GM12892 (cell line): Measurements from ENCODE around the gene UBFD1.

Experiments
- POLR2A ChIP-seq: IDR thresholded peaks from 2 replicates; pipeline ENCODE4 v1.6.1; 2011; ENCODE audit warnings: low read depth, low read length, control low read depth
- POLR2AphosphoS5 ChIP-seq: IDR thresholded peaks from 2 replicates; pipeline ENCODE4 v1.6.1; 2011; ENCODE audit warnings: low read depth, low read length, control low read depth
- TAF1 ChIP-seq: IDR thresholded peaks from 2 replicates; pipeline ENCODE4 v1.6.1; 2011; ENCODE audit warnings: low read depth, mild to moderate bottlenecking, control low read depth, low read length, borderline replicate concordance

DNA sequence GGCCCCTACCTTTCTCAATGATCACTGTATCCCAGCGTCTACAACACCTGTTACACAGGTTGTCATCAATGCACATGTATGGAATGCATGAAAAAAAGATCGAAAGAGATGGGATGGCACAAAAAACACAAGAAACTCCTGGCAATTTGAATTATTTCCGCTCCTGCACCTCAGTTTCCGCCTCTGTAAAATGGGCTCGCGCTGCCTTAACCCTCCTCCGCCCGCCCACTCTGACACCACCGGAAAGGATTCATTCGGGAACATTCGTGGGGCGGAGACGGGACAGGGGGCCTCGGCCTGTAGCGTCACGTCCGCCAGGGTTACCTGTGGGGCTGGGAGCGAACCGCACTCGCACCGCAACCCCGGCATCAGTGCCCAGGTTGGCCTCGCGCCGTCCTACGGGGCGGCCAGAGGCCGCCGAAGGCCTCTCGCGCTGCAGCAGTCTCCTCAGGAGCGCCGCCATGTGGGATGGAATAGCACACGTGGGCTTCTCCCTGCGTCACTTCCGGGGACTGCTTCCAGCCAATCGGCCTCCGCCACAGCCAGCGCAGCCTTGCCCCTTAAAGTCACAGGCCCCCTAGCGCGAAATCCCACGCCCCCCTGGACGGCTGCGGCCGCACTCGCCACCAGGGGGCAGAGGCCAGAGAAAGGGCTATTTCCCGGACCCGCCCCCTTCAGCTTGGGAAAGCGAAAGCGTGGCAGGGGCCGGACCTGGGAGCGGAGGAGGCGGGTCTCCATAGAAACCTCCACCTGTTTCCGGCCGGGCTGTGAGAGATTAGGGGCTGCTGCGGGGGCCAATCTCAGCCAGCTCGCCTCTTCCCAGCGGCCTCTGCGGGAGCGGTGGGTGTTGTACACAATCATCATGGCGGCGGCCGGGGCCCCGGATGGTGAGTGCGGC is at the start of gene UBFD1, which contains the start of gene EARS2:
- TF ChIP-seq POLR2A, result peak; percentile 90
- TF ChIP-seq POLR2AphosphoS5, result peak; percentile 76
- peak; percentile 80 for TF ChIP-seq TAF1
